H1 (cell line): ENCODE results near the gene RIPOR3. TPM values are rescaled to one million over a fixed set of nuclear protein-coding genes. Genes with fewer than 3 reads are reported as not detected.

Source experiments
- BCL11A ChIP-seq, 2 experiments: IDR thresholded peaks; one replicate each; pipeline ENCODE4 v1.6.1; 2011; ENCODE audit warnings: low read depth in 2 of 2, low read length in 2 of 2, mild to moderate bottlenecking in 2 of 2
- RBBP5 ChIP-seq: IDR thresholded peaks from 2 replicates; pipeline ENCODE4 v1.7.1; 2012; ENCODE audit warnings: low read depth, mild to moderate bottlenecking, inconsistent platforms, low read length, moderate library complexity, borderline replicate concordance
- polyA plus RNA-seq, 7 experiments: library from polyadenylated mRNA; depleted of rRNA in 3 of 7; stranded (reverse) in 5 of 7; unstranded in 2 of 7; fragments of >200 nt in 5 of 7; fragments of 200-250 nt in 2 of 7; gene quantifications; 1 replicate in 5 of 7; 2 replicates in 1 of 7; 4 replicates in 1 of 7; pipeline versions ENCODE4 v1.2.1 to v1.2.3, GENCODE V29; 2011 to 2013; ENCODE audit warnings: missing spikeins in 2 of 7, mixed read lengths in 2 of 7
- total RNA-seq: library from RNA; stranded (reverse); fragmentation: NEBNext Ultra II Directional; extraction: Animal tissue kit (Norgen Biotek cat#: 25700); gene quantifications from 2 replicates; pipeline ENCODE4 v1.2.1, GENCODE V29; 2021

Gene RIPOR3
- total and polyA plus RNA-seq, 2 of the 8 experiments (the other 6 are each of a cell fraction or from before 2014, with no cell fraction given) = 3.6 to 4.5 TPM

DNA sequence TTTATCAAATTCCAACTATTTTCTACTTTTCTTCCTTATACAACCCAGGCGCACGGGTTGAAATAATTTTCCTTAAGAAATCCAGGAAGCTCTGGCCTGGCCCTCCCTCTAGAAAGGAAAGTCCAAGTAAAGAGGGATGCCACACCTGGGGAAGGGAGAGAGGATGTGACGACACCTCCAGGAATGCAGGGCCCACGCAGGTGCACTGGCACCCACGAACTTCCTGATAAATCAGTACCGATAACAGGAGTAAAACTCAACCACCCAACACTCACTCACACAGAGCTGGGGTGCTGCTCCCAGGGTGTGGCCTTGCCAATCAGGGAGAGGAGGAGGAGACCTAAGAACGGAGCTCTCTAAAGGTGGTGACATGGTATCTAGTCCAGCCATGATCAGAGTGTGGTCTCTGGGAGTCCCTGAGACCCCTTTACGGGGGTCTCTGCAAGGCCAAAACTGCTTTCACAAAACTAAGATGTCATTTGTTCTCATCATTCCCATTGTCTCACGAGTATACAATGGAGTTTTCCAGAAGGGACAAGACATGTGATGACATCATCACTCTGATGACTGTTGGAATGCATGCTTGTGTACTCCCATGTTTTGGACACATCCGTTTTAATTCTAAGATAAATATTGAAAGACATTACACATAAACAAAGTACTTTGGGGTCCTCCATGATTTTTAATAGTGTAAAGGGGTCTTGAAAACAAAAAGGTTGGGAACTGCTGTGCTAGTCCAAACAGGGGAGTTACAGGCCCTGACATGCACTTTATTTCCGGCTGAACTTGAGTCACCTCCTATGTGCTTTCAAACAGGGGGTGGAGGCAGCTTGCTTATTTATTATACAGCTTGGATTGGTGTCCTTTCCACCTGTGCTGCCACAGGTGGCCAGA lies 37.9 kb upstream of the RIPOR3 start (continued):
- TF ChIP-seq RBBP5 (no peak), BCL11A (IDR thresholded peaks at IDR 0.05; ENCODE audit: low read depth in 2 of 2, low read length in 2 of 2) (no peak)
